CD4-positive, alpha-beta T cell treated with Interferon alpha-2 for 1 hour (primary cell): Measurements from ENCODE around the gene CDC42BPB.
A peak's percentile ranks its signal among the peaks of the same experiment; 100 is the strongest.
"Not testable (repeated sequence)": the region's sequence is repeated elsewhere in the genome, so short reads cannot be mapped to it uniquely, and the experiment has no call there.

Experiments
- DNase-seq, 2 donors: peaks; one replicate each; pipeline ENCODE4 v3.0.0-alpha.2; 2020 to 2022

The CDC42BPB gene

DNA sequence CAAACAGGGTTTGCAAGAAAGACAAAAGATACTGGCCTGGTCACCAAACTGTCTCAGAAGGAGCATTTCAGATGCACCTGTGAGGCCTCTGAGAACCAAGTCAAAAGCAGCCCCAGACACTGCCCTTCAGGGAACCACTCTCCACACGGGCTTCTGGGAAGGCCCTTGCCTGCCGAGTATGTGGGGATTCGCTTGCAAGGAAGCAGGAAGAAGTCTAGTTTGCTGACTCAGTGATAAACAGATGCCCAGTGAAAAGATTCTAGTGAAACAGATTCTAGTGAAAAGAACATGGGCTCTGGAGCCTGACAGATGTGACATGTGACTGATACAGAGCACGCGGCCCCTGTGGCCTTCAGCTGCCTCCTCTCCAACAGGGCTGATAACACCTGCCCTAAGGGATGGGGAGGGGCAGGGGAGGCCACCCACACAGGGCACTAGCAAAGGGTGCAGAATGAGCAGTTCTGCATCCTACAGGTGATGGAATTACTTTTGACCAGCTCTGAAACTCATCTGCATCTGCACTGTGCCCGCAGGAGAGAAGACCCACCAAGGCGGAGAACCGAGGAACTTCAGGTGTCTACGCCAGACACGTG lies 115.8 kb downstream of the CDC42BPB start:
- DNase-seq, result no peak

DNA sequence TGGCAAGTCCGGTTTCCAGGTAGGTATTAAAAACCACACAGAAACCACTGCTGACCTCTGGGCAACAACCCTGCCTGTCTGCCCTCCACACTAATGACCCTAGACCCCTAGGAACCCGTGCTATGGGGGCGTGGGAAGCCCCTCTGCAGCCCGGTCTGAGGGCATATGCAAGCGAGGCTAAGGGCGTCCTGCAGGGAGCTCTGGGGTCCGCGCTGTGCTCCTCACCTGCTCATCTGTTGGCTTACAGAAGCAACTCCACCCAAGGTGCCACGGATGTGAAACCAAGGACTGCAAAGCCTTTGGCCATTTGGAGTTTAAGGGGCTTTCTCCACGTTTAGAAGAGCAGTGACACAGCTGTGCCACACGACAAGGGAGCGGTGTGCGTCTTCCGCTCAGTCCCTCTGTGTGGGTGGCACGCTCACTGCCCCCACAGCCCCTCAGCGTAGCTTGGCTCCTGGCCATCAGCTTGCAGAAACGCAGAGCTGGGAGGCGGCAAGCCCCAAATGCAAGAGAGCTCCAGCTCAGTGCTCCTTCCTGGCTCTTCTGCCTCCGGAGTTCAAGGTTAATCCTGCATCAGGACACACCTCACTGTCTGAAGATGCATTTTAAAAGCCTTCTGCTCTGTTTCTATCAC lies 116.5 kb downstream of the CDC42BPB start:
- no peak for DNase-seq

DNA sequence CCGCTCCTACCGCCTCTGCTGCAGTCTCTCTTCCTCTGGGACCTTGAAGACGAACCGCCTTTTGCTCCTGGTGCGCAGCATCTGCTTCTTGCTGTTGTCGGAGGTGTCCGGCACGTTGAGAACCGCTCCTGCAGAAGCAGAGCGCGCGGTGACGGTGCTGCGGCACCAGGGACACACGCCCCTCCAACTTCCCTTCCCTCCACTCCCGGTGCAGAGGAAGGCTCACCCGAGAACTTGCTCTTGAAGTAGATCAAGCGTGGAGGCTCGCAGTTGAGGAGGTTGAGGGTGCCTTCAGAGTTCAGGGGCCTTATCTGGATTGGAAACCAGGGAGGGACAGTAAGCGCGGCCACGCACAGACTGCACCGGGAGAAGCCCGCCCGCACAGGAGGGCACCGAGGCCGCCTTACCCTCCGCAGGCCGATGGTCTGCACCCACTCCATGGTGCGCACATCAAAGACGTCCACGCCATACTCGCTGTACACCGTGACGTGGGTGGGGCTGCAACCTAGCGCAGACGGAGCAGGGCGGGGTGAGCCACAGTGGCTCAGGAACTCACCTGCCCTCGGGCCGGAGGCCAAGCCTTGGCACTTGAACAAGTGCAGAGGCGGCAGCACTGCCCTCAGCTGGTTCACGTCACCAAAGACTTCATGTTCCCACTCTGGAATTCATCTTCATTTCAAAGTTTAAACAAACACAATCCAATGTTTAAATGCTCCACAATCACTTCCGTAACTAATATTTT lies 117.4 kb downstream of the CDC42BPB start:
- DNase-seq, result no peak

DNA sequence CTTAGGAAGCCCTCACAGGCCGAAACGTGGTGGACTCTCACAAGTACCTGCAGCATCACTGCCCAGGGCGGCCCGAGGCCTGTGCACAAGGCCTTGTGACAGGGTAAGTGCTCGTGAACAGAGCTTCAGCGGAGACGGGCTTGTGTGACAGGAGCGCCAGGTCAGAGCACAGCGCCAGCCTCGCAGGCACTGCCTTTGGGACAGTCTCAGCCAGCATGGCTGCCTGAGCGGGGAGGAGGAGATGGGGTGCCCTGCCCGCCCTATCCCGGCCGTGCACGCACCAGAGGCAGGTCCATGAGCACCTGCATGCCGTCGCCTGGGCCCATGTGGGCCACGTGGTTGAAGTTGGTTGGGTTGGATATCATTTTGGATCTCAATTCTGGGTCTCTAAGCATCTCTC lies 118.0 kb downstream of the CDC42BPB start:
- DNase-seq, result no peak

DNA sequence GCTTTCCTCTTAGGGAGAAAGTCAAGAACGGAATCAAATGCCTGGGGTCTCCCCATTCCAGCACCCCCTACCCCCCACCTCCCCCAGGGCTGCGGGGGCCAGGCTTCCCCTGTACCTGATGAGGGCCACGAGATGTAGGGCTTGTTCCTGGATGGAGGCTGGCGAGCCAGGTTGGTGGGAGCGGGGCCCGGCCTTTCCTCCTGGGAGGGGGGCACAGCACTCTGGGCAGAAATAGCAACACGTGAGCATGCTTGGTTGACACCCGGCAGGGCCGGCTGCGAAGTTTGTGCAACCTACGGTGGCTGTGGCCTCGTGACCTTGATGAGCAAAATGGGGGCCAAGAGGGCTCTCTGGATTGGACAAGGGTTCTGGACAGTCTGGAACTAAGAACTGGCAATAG lies 119.2 kb downstream of the CDC42BPB start:
- no peak for DNase-seq

DNA sequence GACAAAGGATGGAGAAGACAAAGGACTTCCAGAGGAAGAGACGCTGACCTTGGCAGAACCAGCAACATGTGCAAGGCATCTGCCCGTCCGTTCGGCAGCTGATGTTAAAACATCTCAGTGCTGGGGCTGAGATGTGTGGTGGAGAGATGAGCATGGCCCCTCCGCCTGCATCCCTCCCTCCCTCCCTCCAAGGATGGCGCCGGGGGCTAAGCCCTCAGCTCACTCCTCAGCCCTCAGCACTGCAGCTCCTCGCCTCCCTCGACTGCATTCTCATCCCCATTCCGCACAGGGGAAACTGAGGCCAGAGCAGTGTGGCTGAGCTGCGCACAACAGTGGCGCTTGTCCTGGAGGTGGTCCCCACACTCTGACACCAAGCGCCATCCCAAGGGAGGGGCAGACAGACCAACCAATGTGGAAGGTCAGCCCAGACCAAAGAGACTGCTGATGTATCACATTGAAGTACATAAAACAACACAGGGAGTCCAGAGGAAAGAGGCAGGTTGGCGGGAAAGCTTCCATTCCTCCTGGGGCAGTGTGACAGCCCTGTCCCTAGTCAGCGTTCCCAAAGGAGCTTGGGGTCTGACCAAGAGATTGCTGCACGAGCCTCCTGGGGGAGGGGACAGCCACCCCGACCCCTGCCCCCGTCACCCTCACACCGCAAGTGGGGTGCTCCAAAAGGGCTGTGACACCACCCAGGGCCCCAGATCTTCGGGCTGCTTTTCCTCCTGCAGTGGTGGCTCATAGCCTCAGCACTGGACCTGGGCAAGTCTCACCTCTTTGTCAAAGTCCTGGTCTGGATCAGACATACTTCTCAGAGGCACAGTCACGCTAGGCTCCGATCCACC lies 119.8 kb downstream of the CDC42BPB start:
- DNase-seq, result no peak

DNA sequence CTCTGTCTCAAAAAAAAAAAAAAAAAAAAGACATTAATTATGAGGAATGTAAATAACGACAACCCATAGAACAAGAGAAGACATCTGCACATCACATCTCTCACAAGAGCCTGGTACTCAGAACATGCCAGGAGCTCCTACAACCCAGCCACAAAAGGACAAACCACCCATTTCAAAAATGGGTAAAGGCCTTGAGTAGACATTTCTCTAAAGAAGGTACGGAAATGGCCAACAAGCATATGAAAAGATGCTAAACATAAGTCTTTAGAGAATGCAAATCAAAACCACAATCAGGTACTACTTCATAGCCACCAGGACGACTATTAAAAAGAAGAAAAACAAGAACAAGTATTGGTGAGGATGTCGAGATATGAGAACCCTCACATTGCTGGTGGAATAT lies 121.6 kb downstream of the CDC42BPB start:
- no peak for DNase-seq

DNA sequence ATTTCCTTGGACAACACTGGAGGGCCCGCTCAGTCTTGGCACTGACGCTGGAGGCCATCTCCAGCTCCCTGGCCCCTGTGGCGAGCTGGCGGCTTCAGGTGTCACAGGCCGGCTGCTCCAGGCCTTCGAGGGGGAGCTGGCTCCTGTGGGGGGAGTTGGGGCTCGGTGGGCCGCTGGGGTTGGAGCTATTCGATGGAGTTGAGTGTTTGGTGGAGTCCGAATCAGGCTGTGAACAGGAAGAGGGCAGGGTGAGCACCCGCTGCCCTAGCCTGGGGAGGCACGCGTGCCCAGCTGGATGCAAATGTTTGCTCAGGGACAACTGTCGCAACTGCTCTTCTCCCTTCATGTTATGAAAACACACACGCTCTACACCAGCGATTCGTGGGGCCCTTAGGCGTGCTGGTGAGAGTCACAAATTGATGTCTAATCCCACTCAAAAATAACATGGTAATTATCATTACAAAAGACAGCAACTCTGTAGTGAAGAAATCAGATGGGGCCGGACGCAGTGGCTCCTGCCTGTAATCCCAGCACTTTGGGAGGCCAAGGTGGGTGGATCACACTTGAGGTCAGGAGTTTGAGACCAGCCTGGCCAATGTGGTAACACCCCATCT lies 123.6 kb downstream of the CDC42BPB start:
- no peak for DNase-seq

DNA sequence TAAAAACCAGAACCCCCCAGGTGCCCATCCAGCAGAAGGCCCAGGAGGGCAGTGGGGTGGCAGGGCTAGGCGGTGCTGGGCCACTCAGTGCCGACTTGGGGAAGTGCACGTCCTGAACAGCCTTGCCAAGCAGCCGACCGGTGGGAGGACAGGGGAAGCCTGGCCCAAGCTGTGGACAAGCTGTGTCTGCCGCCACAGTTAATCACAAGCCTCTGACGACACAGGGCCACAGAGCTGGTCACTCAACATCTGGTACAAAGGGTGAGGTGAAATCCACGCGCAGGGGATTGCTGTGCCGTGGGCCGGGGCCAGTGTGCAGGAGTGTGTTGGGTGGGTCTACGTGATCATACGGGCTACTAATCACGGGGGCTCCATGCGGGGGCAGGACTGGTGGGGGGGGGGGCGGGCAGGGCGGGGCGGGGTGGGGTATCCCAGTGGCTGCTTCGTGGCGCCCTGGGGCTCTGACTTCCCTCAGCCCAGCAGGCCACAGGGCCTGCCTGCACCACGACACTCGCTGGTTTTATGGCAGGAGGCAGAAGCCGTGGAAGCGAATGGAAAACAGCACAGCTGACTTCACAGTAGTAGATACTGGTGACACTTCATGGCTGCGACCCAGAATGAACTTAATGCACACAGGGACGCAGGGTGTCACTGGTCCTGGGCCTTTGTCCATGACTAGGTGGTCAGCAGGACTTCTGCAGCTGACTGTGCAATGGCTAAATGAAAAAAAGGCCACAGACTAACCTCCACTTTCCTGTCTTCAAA lies 124.7 kb downstream of the CDC42BPB start:
- no peak for DNase-seq

DNA sequence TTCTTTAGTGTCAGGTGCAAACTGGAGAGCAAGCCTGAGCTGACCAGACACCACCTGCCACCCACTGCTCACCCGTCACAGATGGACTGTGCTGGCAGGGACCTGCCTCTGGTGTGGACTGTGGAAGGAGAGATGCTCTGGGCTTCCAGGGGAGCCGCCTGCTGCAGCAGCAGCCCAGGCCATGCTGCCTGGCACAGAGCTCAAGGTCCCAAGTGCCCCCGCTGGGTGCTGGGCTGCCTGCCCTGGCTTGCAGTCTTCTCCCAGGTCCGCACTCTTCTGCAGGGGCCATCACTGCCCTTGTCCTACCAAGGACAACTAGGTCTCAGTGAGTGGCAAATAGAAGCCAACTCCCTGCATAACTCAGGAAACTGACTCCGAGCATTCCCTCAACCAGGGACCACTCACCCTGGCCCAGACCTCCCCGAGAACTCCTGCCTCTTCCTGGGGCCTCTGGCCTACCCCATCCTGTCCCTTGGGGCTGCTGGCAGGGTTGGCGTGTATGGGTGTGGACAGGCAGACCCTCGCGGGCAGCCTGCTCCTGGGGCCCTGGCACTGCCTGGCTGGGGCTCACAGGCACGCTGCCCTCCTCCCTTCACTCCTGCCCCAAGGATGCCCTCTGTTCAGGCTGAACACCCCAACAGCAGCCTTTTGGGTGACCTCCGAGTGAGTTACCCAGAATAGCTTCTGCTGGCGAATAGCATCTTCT lies 125.6 kb downstream of the CDC42BPB start:
- no peak for DNase-seq

DNA sequence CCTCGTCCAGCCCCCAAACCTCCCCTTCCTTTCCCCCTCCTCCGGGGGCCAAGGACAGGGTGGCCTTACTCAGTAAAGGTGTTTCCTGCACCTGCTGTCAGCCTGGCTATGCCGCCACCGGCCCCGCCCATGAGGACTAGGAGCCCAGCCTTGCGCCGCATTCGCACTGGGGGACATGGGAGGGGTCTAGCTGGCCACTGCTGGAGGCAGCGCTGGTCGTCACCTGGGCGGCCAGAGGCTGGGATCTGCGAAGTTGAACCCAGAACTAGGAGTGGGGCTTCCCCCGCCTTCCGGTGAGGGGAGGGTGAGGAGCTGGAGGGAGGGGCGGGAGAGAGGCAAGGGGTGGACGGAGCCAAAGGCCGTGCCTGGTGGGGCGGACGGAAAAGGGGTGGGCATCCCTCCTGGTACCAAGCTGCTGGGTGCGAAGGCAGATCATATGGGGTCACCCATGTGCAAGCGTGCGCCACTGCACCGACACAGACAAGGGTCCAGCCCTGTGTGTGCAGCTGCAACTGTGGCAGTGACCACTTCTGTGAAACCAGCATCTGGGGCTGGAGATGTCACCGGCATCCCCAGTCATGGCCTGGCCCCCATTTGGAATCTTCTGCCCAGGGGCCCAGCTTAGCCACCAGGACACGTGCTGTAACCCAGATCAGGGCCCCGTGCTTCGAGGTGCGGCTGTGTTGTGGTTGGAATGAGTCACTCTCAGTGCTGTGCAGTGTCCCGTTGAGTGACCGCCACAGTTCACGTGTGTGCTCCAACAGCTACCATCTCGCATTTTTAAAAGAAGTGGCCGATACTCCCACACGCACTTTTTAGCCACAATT lies 126.4 kb downstream of the CDC42BPB start:
- no peak for DNase-seq

DNA sequence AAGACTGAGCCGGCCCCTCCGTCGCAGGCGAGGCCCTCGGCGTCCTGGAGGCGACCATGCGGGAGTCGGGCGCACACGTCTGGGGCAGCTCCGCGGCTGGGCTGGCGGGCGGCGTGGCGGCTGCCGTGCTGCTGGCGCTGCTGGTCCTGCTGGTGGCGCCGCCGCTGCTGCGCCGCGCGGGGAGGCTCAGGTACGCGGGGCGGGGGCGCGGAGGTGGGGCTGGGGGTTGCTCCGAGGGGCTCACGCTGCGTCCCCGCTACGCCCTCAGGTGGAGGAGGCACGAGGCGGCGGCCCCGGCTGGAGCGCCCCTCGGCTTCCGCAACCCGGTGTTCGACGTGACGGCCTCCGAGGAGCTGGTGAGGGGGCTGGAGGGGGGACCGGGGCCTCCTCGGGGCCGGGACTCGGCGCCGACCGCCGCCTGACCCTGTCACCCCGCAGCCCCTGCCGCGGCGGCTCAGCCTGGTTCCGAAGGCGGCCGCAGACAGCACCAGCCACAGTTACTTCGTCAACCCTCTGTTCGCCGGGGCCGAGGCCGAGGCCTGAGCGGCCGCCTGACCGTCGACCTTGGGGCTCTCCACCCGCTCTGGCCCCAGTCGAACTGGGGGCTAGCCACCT lies 127.1 kb downstream of the CDC42BPB start:
- DNase-seq, result no peak

DNA sequence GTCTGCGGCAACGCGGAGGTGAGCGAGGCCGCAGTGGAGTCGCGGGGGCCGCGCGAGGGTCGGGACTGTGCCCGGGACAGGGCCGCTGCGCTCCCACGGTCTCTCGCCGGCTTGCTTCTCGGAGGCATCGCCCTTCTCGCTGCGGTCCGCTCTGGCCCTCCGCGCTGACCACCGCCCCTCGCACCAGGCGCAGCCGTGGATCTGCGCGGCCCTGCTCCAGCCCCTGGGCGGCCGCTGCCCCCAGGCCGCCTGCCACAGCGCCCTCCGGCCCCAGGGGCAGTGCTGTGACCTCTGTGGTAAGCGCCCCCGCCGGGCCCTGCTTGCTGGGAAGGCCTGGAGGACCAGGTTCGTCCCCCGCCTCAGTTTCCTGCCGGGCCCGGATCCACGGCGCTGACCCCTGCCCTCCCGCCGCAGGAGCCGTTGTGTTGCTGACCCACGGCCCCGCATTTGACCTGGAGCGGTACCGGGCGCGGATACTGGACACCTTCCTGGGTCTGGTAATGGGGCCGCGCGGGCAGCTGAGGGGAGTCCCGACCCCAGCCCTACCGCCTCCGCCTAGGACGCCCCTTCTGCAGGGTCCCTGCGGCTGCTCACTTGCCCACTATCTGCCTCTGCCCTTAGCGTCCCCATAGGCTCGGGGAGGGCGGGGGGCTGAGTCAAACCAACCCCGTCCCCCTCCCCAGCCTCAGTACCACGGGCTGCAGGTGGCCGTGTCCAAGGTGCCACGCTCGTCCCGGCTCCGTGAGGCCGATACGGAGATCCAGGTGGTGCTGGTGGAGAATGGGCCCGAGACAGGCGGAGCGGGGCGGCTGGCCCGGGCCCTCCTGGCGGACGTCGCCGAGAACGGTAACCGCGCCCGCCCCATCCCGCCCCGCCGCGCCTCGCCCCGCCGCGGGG lies 127.9 kb downstream of the CDC42BPB start:
- no peak for DNase-seq

DNA sequence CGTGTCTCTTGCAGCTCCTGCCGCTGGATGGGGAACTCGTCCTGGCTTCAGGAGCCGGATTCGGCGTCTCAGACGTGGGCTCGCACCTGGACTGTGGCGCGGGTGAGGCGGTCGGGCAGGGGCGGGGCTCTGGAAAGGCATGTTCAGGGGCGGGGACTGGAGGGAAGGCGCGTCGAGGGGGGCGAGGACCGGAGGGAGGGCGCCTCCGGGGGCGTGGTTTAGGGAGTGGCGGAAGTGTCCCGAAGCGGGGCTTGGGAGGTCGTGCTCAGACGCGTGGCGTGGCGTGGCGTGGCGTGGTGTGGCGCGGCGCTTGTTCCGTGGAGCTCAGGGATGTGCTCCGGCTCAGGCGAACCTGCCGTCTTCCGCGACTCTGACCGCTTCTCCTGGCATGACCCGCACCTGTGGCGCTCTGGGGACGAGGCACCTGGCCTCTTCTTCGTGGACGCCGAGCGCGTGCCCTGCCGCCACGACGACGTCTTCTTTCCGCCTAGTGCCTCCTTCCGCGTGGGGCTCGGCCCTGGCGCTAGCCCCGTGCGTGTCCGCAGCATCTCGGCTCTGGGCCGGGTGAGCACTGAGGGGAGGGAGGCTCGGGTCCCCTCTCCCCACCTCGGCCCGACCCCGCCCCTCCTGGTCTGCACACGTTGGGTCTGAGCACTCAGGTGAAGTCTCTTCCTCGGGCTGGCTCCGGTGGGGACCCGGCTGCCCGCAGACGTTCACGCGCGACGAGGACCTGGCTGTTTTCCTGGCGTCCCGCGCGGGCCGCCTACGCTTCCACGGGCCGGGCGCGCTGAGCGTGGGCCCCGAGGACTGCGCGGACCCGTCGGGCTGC lies 128.7 kb downstream of the CDC42BPB start:
- DNase-seq, result peak; percentile 84 to 85

DNA sequence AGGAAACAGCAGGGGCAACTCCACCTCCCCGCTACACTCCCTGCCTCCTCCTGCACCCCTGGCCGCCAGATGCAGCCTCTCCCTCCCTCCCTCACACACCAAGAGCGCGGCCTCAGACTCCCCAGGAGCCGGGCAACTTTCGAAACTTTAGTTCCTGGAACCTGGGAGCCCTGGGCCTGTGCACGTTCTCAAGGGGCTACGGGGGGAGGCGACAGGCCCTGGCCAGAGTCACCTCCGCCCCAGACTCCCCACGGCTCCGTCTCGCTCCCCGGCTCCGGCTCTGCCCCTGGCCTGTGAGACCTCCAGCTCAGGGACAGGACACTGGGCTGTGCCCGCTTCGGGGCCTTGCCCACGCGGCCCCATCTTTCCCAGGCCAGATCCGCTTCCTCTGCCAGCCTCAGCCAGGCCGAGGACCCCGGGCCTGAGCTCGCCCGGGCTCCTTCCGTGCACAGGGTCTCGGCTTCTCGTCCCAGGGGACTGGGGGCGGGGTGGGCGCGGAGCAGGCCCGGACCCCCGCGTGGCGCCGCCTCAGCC lies 129.4 kb downstream of the CDC42BPB start:
- no peak for DNase-seq

DNA sequence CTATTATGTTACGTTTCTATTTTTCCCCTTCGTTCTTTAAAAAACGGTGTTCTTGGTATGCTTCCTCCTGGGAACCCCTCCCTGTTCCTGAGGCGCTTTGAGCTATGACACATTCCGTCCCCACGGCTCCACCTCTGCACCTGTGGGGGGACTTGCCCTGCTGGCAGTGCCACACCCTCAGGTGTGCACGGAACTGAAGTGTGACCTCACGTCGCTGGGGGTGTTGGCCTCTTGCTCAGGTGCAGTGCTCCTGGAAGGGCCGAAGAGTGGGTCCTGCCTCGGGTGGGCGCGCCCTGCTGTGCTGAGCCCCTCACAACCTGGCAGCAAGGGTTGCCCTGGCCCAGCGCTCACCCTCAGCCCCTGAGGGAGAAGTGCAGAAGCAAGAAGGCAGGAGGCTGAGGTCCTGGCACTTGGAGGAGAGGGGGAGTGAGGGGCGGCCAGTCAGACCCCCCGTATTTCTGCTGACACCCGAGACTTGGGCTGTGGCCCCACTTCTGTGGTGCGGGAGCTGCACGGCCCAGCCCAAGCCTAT lies 129.9 kb downstream of the CDC42BPB start:
- DNase-seq, result no peak

DNA sequence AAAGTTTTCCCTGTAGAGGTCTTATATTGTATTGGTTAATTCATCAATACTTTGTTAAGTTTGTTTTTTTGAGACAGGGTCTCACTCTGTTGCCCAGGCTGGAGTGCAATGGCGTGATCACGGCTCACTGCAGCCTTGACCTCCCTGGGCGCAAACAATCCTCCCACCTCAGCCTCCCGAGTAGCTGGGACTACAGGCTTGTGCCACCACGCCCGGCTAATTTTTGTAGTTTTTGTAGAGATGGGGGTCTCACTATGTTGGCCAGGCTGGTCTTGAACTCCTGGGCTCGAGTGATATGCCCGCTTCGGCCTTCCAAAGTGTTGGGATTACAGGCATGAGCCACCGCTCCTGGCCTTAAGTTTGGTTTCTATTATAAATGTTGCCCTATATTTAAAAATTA lies 130.5 kb downstream of the CDC42BPB start:
- DNase-seq, result not testable (repeated sequence)

DNA sequence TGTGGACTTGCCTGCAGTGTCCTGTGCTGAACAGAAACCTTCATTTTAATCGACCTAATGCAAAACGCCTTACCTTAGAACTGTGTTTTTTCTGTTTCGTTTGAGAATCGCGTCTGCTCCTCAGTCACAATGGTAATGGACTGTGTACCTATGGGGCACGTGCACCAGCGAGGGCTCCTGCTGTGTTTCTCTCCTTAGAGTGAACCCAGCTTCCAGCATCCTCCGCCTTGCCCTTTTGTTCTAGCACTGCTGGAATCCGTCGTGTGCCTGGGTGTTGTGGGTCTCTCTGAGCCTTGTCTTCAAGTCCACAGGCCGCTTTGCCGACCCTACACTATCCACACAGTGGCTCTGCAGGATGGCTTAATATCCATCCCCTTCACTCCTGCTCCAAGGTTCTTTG lies 131.2 kb downstream of the CDC42BPB start:
- no peak for DNase-seq
